Endothelial cell of umbilical vein (primary cell): ENCODE data around the gene CASK. TPM values are rescaled to one million over a fixed set of nuclear protein-coding genes. Genes with fewer than 3 reads are reported as not detected.

Experiments used
- BruUV-seq: library from RNA; stranded (reverse); fragments of 400-500 nt; replicated peaks from 2 replicates; lab custom pipeline; 2021; lab: Mats Ljungman, UMichigan
- CTCF ChIA-PET: fragments of 300-600, 350-600 bp; sonication (Branson Sonifier 250); formaldehyde crosslinking; loops from one replicate; lab custom pipeline; 2021; ENCODE audit warnings: antibody characterized with exemption, inconsistent platforms; lab: Charles Lee
- POLR2A ChIA-PET: fragments of 300-600, 350-600 bp; sonication (Branson Sonifier 250); formaldehyde crosslinking; loops from one replicate; lab custom pipeline; 2021; ENCODE audit warnings: antibody characterized with exemption, inconsistent platforms; lab: Charles Lee
- DNase-seq: peaks from one replicate; pipeline ENCODE4 v3.0.0-alpha.2; 2011; ENCODE audit warnings: low read depth, low spot score
- FAIRE-seq: peaks from 2 replicates; lab custom pipeline; 2011; peaks lifted over from hg19 to GRCh38; lab: Jason Lieb, UNC
- H2AFZ ChIP-seq: 2 replicates; pipeline ENCODE4 v1.6.0; 2012; ENCODE audit warnings: low read depth, low read length, control low read depth, inconsistent platforms
- H3K27ac ChIP-seq: 2 replicates; pipeline ENCODE4 v1.5.1; 2011; ENCODE audit warnings: low read depth, mild to moderate bottlenecking, control low read depth, low read length, moderate library complexity; ENCODE audit not compliant: insufficient read depth
- H3K27me3 ChIP-seq, 2 experiments: 2 replicates each; pipeline versions ENCODE4 v1.6.0 to v1.6.1; 2011; ENCODE audit warnings: low read length in 2 of 2, mixed read lengths in 1 of 2; ENCODE audit not compliant: control insufficient read depth in 2 of 2, insufficient read depth in 2 of 2
- H3K36me3 ChIP-seq, 2 experiments: 2 replicates in 1 of 2; 3 replicates in 1 of 2; pipeline ENCODE4 v1.5.1; 2011; ENCODE audit warnings: low read length in 2 of 2, mild to moderate bottlenecking in 1 of 2, moderate library complexity in 1 of 2; ENCODE audit not compliant: control insufficient read depth in 2 of 2, insufficient read depth in 2 of 2; ENCODE audit errors: extremely low read depth in 1 of 2
- H3K4me1 ChIP-seq: 3 replicates; pipeline ENCODE4 v1.5.1; 2011; ENCODE audit warnings: mild to moderate bottlenecking, low read length; ENCODE audit not compliant: control insufficient read depth, insufficient read depth; ENCODE audit errors: extremely low read depth
- H3K4me2 ChIP-seq: 2 replicates; pipeline ENCODE4 v1.6.1; 2011; ENCODE audit warnings: low read length, control low read depth, mixed read lengths; ENCODE audit not compliant: insufficient read depth
- H3K4me3 ChIP-seq, 3 experiments: fragments of 200-600 bp in 1 of 3; sonication (generic), shearing (Covaris generic) in 1 of 3; replicated peaks in 1 of 3; 2 replicates each; pipeline ENCODE4 v1.5.1; 2011 to 2016; ENCODE audit warnings: control low read depth in 3 of 3, low read length in 3 of 3, mild to moderate bottlenecking in 2 of 3, inconsistent platforms in 1 of 3, low read depth in 1 of 3, moderate library complexity in 1 of 3; ENCODE audit not compliant: insufficient read depth in 1 of 3
- H3K79me2 ChIP-seq: 2 replicates; pipeline ENCODE4 v1.6.0; 2012; ENCODE audit warnings: low read length, inconsistent platforms; ENCODE audit not compliant: control insufficient read depth, insufficient read depth
- H3K9ac ChIP-seq: replicated peaks from 2 replicates; pipeline ENCODE3; 2011; ENCODE audit warnings: low read length, control low read depth; ENCODE audit not compliant: insufficient read depth; ENCODE audit errors: extremely low read depth
- H3K9me1 ChIP-seq: replicated peaks from 3 replicates; pipeline ENCODE4 v1.6.0; 2011; ENCODE audit warnings: mild to moderate bottlenecking, low read length; ENCODE audit not compliant: control insufficient read depth, insufficient read depth; ENCODE audit errors: extremely low read depth
- H3K9me3 ChIP-seq: replicated peaks from 2 replicates; pipeline ENCODE4 v1.5.1; 2012; ENCODE audit warnings: low read length, inconsistent platforms; ENCODE audit not compliant: control insufficient read depth, insufficient read depth
- H4K20me1 ChIP-seq: replicated peaks from 2 replicates; pipeline ENCODE3; 2011; ENCODE audit warnings: mild to moderate bottlenecking, low read length; ENCODE audit not compliant: control insufficient read depth, insufficient read depth; ENCODE audit errors: extremely low read depth
- EZH2 ChIP-seq: IDR thresholded peaks from 2 replicates; pipeline ENCODE4 v1.6.1; 2012; ENCODE audit warnings: borderline replicate concordance, low read depth, mild to moderate bottlenecking, moderate library complexity, low read length, inconsistent platforms; ENCODE audit not compliant: severe bottlenecking
- FOS ChIP-seq: IDR thresholded peaks from 2 replicates; pipeline ENCODE4 v1.6.1; 2011; ENCODE audit warnings: mild to moderate bottlenecking, low read length, moderate library complexity, borderline replicate concordance; ENCODE audit not compliant: insufficient read depth
- GATA2 ChIP-seq: IDR thresholded peaks from 2 replicates; pipeline ENCODE4 v1.7.0; 2011; ENCODE audit warnings: low read depth, mild to moderate bottlenecking, moderate library complexity, mixed read lengths, low read length; ENCODE audit not compliant: insufficient read length, insufficient read depth
- JUN ChIP-seq: IDR thresholded peaks from 2 replicates; pipeline ENCODE4 v1.6.1; 2011; ENCODE audit warnings: borderline replicate concordance, low read depth; ENCODE audit not compliant: insufficient read length, insufficient read depth
- MYC ChIP-seq: IDR thresholded peaks from one replicate; pipeline ENCODE4 v1.6.1; 2011; ENCODE audit warnings: mild to moderate bottlenecking, low read depth, low read length
- POLR2A ChIP-seq: IDR thresholded peaks from 2 replicates; pipeline ENCODE4 v1.6.1; 2012; ENCODE audit warnings: low read depth, mild to moderate bottlenecking, control low read depth, low read length
- POLR2AphosphoS5 ChIP-seq: IDR thresholded peaks from 2 replicates; pipeline ENCODE4 v1.6.1; 2012; ENCODE audit warnings: low read depth, mild to moderate bottlenecking, control low read depth, low read length, moderate library complexity; ENCODE audit not compliant: insufficient read depth
- dilution Hi-C: fragments of 300-500 bp; cut with MboI; formaldehyde crosslinking; loops from one replicate; pipeline ENCODE4 v1.15.0; 2019; ENCODE audit warnings: low sequenced_read_pairs; ENCODE audit not compliant: extremely low pct_ligation_motif_present
- intact Hi-C: fragments of 100-400 bp; cut with micrococcal nuclease; formaldehyde crosslinking; loops from one replicate; pipeline ENCODE4 v1.10.0; 2022
- polyA plus RNA-seq, 4 experiments: library from polyadenylated mRNA; depleted of rRNA in 3 of 4; stranded (reverse) in 3 of 4; unstranded in 1 of 4; fragments of >200 nt; gene quantifications; 2 replicates each; pipeline versions ENCODE4 v1.2.1 to v1.2.3, GENCODE V29; 2011 to 2012; ENCODE audit warnings: missing spikeins in 1 of 4
- total RNA-seq: library from RNA; stranded (reverse); gene quantifications from 2 replicates; pipeline ENCODE4 v1.2.3, GENCODE V29; 2021
- TF ChIP-seq, protein P1 (sequence below), 2 donors: IDR thresholded peaks; 1 replicate in 1 of 2; 2 replicates in 1 of 2; pipeline ENCODE4 v1.5.1; 2011; ENCODE audit warnings: low read length in 2 of 2, mild to moderate bottlenecking in 2 of 2, moderate library complexity in 2 of 2, control low read depth in 1 of 2, inconsistent platforms in 1 of 2, low read depth in 1 of 2; ENCODE audit not compliant: insufficient read depth in 1 of 2; ENCODE audit errors: extremely low read depth in 1 of 2
- TF ChIP-seq, protein P2 (sequence below): IDR thresholded peaks from 2 replicates; pipeline ENCODE4 v1.6.1; 2011; ENCODE audit not compliant: insufficient read depth, insufficient read length

The CASK gene
- total and polyA plus RNA-seq, 2 donors (not counting 3 experiments of a cell fraction or from before 2014, with no cell fraction given): 6.4 to 30.4 TPM

DNA sequence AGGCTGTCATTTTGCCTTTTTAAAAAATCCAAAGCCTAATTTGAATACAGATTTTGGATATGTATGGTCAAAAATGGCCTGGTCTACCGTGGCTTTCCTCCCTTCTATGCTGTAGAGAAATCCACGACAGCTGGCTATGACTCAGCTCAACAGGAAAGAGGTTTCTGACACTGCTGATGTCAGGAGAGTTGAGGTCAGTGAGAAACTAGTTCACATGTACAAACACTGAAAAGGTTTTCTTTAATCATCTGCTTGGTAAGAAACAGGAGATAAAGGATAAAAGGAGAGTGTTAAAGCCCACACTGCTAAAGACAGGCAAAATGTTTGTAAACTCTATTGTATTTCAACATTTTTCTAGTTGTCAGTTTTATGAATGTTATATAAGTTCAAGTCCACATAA, 362.3 kb downstream of the CASK start:
- TF ChIP-seq FOS (peak; percentile 53), POLR2AphosphoS5 (no peak), EZH2 (no peak), MYC (no peak), GATA2 (no peak), POLR2A (no peak), JUN (peak; percentile 60)
- TF ChIP-seq, protein P1, sequence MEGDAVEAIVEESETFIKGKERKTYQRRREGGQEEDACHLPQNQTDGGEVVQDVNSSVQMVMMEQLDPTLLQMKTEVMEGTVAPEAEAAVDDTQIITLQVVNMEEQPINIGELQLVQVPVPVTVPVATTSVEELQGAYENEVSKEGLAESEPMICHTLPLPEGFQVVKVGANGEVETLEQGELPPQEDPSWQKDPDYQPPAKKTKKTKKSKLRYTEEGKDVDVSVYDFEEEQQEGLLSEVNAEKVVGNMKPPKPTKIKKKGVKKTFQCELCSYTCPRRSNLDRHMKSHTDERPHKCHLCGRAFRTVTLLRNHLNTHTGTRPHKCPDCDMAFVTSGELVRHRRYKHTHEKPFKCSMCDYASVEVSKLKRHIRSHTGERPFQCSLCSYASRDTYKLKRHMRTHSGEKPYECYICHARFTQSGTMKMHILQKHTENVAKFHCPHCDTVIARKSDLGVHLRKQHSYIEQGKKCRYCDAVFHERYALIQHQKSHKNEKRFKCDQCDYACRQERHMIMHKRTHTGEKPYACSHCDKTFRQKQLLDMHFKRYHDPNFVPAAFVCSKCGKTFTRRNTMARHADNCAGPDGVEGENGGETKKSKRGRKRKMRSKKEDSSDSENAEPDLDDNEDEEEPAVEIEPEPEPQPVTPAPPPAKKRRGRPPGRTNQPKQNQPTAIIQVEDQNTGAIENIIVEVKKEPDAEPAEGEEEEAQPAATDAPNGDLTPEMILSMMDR (IDR thresholded peaks at IDR 0.05; ENCODE audit: extremely low read depth in 1 of 2, insufficient read depth in 1 of 2, low read depth in 1 of 2, low read length in 2 of 2): no peak
- TF ChIP-seq, protein P2, sequence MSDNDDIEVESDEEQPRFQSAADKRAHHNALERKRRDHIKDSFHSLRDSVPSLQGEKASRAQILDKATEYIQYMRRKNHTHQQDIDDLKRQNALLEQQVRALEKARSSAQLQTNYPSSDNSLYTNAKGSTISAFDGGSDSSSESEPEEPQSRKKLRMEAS: no peak
- Histone ChIP-seq H3K27me3 (no peaks in the 10 kb centered on the region), H3K9me1 (no peaks in the 10 kb centered on the region), H3K36me3 (no peaks in the 10 kb centered on the region), H3K4me1 (peaks cover 15% of the 10 kb centered on the region), H3K9ac (no peak overlapping the region), H3K4me3 (no peak overlapping the region), H3K9me3 (no peaks in the 10 kb centered on the region), H4K20me1 (no peaks in the 10 kb centered on the region), H2AFZ (no peak overlapping the region), H3K79me2 (no peaks in the 10 kb centered on the region), H3K4me2 (peak overlapping the region; percentile 35), H3K27ac (peak overlapping the region; percentile 62)
- dilution Hi-C loops (no loop called here), intact Hi-C loops (no loop called here)
- ChIA-PET CTCF (interaction anchor here (0.7 to 1.7 kb wide), 2 partner anchors 198 to 231 kb away, joined by 3 to 16 read pairs; no protein-coding TSS in a partner anchor), POLR2A (no interaction called here)
- no TSS peak for BruUV-seq
- DNase-seq (peak; percentile 79), FAIRE-seq (peak; percentile 92)
